Endodermal cell (in vitro differentiated cells): Measurements from ENCODE around the gene CTPS1. TPM values are rescaled to one million over a fixed set of nuclear protein-coding genes. Genes with fewer than 3 reads are reported as not detected.

Source experiments
- DNase-seq: peaks from one replicate; pipeline ENCODE4 v3.0.0-alpha.2; 2017
- H3K27ac ChIP-seq: 2 replicates; pipeline ENCODE4 v1.5.1; 2013; ENCODE audit warnings: mild to moderate bottlenecking, low read depth, low read length, moderate library complexity
- H3K27me3 ChIP-seq: 2 replicates; pipeline ENCODE4 v1.6.1; 2013; ENCODE audit warnings: mild to moderate bottlenecking, low read length, moderate library complexity; ENCODE audit not compliant: insufficient read depth, control insufficient read depth, poor library complexity, severe bottlenecking
- H3K36me3 ChIP-seq: 2 replicates; pipeline ENCODE4 v1.7.0; 2013; ENCODE audit warnings: mild to moderate bottlenecking, low read length, moderate library complexity; ENCODE audit not compliant: control insufficient read depth, insufficient read depth
- H3K4me1 ChIP-seq: one replicate; pipeline ENCODE4 v1.7.0; 2013; ENCODE audit warnings: low read length; ENCODE audit not compliant: control insufficient read depth, insufficient read depth
- H3K4me3 ChIP-seq: 2 replicates; pipeline ENCODE4 v1.5.1; 2013; ENCODE audit warnings: mild to moderate bottlenecking, low read length, moderate library complexity
- H3K9ac ChIP-seq: 2 replicates; pipeline ENCODE4 v1.6.1; 2013; ENCODE audit warnings: mild to moderate bottlenecking, low read length, moderate library complexity; ENCODE audit not compliant: poor library complexity, severe bottlenecking; ENCODE audit errors: extremely low read depth
- H3K9me3 ChIP-seq: 2 replicates; pipeline ENCODE4 v1.6.1; 2013; ENCODE audit warnings: mild to moderate bottlenecking, low read length, moderate library complexity; ENCODE audit not compliant: control insufficient read depth
- H3K27ac Mint-ChIP-seq: 2 replicates; pipeline ENCODE4 v1.8.0; 2020; ENCODE audit warnings: mixed read lengths
- H3K27me3 Mint-ChIP-seq: 2 replicates; pipeline ENCODE4 v1.8.0; 2021; ENCODE audit warnings: mild to moderate bottlenecking, mixed read lengths; ENCODE audit not compliant: insufficient read depth
- H3K36me3 Mint-ChIP-seq: 2 replicates; pipeline ENCODE4 v1.8.0; 2020; ENCODE audit warnings: low read depth, mixed read lengths
- H3K4me1 Mint-ChIP-seq: 2 replicates; pipeline ENCODE4 v1.8.0; 2020; ENCODE audit warnings: mixed read lengths
- H3K4me3 Mint-ChIP-seq: 2 replicates; pipeline ENCODE4 v1.8.0; 2020; ENCODE audit warnings: mild to moderate bottlenecking, moderate library complexity, mixed read lengths
- H3K9me3 Mint-ChIP-seq: 2 replicates; pipeline ENCODE4 v1.8.0; 2020; ENCODE audit warnings: mild to moderate bottlenecking, mixed read lengths
- CTCF ChIP-seq: fragments of 200-600 bp; sonication (generic); conservative IDR thresholded peaks from 2 replicates; pipeline ENCODE4 v1.5.0; 2021; ENCODE audit warnings: antibody characterized with exemption, mild to moderate bottlenecking
- WGBS, 2 experiments: methylation state at CpG; one replicate each; pipeline versions ENCODE4 v1.1.5 to v1.1.7; 2013; ENCODE audit warnings: missing lambda C conversion rate in 2 of 2, mixed read lengths in 1 of 2; ENCODE audit not compliant: insufficient coverage in 1 of 2, insufficient read length in 1 of 2; 5-methylcytosine and 5-hydroxymethylcytosine counted together
- total RNA-seq, 2 donors: library from RNA; stranded (reverse); fragmentation: NEBNext Ultra II Directional in 1 of 2; extraction: Animal tissue kit (Norgen Biotek cat#: 25700) in 1 of 2; gene quantifications; 2 replicates in 1 of 2; 3 replicates in 1 of 2; pipeline ENCODE4 v1.2.1, GENCODE V29; 2021

The CTPS1 gene
- total RNA-seq, 2 donors from 2014 or later = 79.9 to 84.0 TPM

GRCh38 chr1:41020109-41020576, 40.6 kb downstream of the CTPS1 start:
- H3K4me3 Mint-ChIP-seq = no peak overlapping the region
- WGBS, 2 experiments = 93 to 96% methylated on average over 6 to 17 of the region's 17 CpGs
- no peak for TF ChIP-seq CTCF
- H3K27ac Mint-ChIP-seq = no peak overlapping the region
- Histone ChIP-seq H3K27me3 (no peaks in the 10 kb centered on the region), H3K36me3 (peaks cover 13% of the 10 kb centered on the region), H3K9ac (no peak overlapping the region), H3K9me3 (no peaks in the 10 kb centered on the region), H3K27ac (no peak overlapping the region), H3K4me3 (no peak overlapping the region), H3K4me1 (no peaks in the 10 kb centered on the region)
- no peaks in the 10 kb centered on the region for H3K4me1 Mint-ChIP-seq
- peaks cover 2% of the 10 kb centered on the region for H3K27me3 Mint-ChIP-seq
- H3K9me3 Mint-ChIP-seq = no peaks in the 10 kb centered on the region
- peaks cover 22% of the 10 kb centered on the region for H3K36me3 Mint-ChIP-seq
- no peak for DNase-seq

GRCh38 chr1:41020654-41021053, 41.2 kb downstream of the CTPS1 start:
- Histone ChIP-seq H3K9ac (no peak overlapping the region), H3K4me3 (no peak overlapping the region), H3K36me3 (peaks cover 10% of the 10 kb centered on the region), H3K27me3 (no peaks in the 10 kb centered on the region), H3K9me3 (no peaks in the 10 kb centered on the region), H3K27ac (peak overlapping the region; percentile 29), H3K4me1 (no peaks in the 10 kb centered on the region)
- Mint-ChIP-seq H3K4me3 (no peak overlapping the region), H3K36me3 (peaks cover 22% of the 10 kb centered on the region), H3K9me3 (no peaks in the 10 kb centered on the region), H3K27me3 (peaks cover 2% of the 10 kb centered on the region), H3K4me1 (no peaks in the 10 kb centered on the region), H3K27ac (no peak overlapping the region)
- TF ChIP-seq CTCF = no peak
- 84 to 100% methylated on average over 1 to 3 of the region's 3 CpGs for WGBS, 2 experiments
- no peak for DNase-seq

- 83 to 90% methylated on average over 6 to 12 of the region's 12 CpGs for WGBS, 2 experiments
- no peaks in the 10 kb centered on the region for H3K27me3 ChIP-seq
- H3K4me1 ChIP-seq = no peaks in the 10 kb centered on the region
- H3K9ac ChIP-seq = no peak within 1 kb of the TSS
- Mint-ChIP-seq H3K9me3 (no peaks in the 10 kb centered on the region), H3K27ac (no peak within 1 kb of the TSS), H3K4me3 (no peak within 1 kb of the TSS), H3K36me3 (peaks cover 17% of the 10 kb centered on the region), H3K27me3 (peaks cover 2% of the 10 kb centered on the region), H3K4me1 (no peaks in the 10 kb centered on the region)
- H3K9me3 ChIP-seq = no peaks in the 10 kb centered on the region
- peaks cover 10% of the 10 kb centered on the region for H3K36me3 ChIP-seq
- H3K27ac ChIP-seq = peak within 1 kb of the TSS; percentile 29
- peak; percentile 81 for DNase-seq
- peak; percentile 50 for TF ChIP-seq CTCF
- H3K4me3 ChIP-seq = no peak within 1 kb of the TSS
Observed at GRCh38 chr1:41021526-41022308, 42.2 kb downstream of the CTPS1 start, which contains the start of gene SLFNL1. Gene SLFNL1, minus strand, starts transcription at chr1:41021725. Its CDS starts 1,065 bp downstream, at chr1:41020660.
